LNCAP (cell line): ENCODE results near the gene NLGN2.

Source experiments
- TF ChIP-seq, protein P1 (sequence below): fragments of 450-650 bp; IDR thresholded peaks from 2 replicates; pipeline ENCODE4 v1.5.1; 2017; ENCODE audit warnings: mild to moderate bottlenecking

The NLGN2 gene

GRCh38 chr17:7405350-7406234, 2.1 kb upstream of the NLGN2 start:
- TF ChIP-seq, protein P1, sequence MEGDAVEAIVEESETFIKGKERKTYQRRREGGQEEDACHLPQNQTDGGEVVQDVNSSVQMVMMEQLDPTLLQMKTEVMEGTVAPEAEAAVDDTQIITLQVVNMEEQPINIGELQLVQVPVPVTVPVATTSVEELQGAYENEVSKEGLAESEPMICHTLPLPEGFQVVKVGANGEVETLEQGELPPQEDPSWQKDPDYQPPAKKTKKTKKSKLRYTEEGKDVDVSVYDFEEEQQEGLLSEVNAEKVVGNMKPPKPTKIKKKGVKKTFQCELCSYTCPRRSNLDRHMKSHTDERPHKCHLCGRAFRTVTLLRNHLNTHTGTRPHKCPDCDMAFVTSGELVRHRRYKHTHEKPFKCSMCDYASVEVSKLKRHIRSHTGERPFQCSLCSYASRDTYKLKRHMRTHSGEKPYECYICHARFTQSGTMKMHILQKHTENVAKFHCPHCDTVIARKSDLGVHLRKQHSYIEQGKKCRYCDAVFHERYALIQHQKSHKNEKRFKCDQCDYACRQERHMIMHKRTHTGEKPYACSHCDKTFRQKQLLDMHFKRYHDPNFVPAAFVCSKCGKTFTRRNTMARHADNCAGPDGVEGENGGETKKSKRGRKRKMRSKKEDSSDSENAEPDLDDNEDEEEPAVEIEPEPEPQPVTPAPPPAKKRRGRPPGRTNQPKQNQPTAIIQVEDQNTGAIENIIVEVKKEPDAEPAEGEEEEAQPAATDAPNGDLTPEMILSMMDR, result no peak

- TF ChIP-seq, protein P1, result no peak
Measured at GRCh38 chr17:7406235-7406825, 1.3 kb upstream of the NLGN2 start.

- TF ChIP-seq, protein P1, result no peak
Measured at GRCh38 chr17:7407082-7407481, 563 bp upstream of the NLGN2 start.

GRCh38 chr17:7408252-7408727, 645 bp downstream of the NLGN2 start:
- TF ChIP-seq, protein P1, result no peak

DNA sequence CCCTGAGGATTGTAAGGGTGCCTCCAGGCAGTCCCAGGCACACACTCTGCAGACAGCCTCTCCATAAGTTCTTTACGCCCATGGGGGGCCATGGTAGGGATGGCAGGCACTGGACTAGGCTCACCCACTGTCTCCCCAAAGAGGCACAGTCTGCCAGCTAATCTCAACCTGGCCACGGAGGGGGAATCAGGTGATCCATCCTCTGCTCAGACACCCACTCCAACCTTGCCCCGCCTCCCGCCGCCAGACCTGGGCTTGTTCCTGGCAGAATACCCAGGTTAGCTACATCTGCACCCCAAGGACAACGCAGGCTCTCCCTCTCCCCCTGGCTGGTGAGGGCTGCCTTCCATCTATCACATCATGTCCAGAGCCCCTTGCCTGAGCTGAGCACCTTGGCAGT, 1.2 kb downstream of the NLGN2 start:
- TF ChIP-seq, protein P1, result no peak

DNA sequence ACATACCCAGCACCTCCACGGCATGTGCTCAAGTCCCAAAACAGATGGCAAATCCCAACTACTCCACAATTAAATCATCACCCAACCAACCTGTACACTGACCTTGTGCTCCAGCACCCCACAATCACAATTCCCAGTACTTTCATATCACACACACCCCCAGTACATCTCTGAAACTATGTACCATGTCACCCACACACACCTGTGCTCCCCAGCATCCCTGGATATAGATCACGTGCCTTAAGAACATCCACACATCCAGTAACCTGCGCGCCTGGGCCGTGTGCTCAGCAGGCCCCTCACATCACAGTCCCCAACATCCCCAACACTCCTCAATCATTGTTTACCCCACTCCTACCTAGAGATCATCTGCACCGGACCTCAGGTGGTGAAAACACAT, 2.1 kb downstream of the NLGN2 start:
- TF ChIP-seq, protein P1, result no peak

GRCh38 chr17:7410634-7411426, 3.2 kb downstream of the NLGN2 start:
- TF ChIP-seq, protein P1, result no peak
